B cell (primary cell): ENCODE results near the gene SLC19A1. TPM values are rescaled to one million over a fixed set of nuclear protein-coding genes. Genes with fewer than 3 reads are reported as not detected.

Source experiments
- ATAC-seq: fragments of 200-7000 bp; cut with Tn5 transposase; one replicate; pipeline ENCODE4 v1.10.0; 2021; ENCODE audit warnings: low read depth, mild to moderate bottlenecking, moderate number of reproducible peaks, moderate library complexity
- CTCF ChIA-PET: fragments of 350-600 bp; sonication (Branson Sonifier 250); formaldehyde crosslinking; loops from one replicate; lab custom pipeline; 2021; ENCODE audit warnings: antibody characterized with exemption, inconsistent platforms; lab: Charles Lee
- POLR2A ChIA-PET: fragments of 350-600 bp; sonication (Branson Sonifier 250); formaldehyde crosslinking; loops from one replicate; lab custom pipeline; 2021; ENCODE audit warnings: antibody characterized with exemption; lab: Charles Lee
- DNase-seq: peaks from one replicate; pipeline ENCODE4 v3.0.0; 2013
- H2AFZ ChIP-seq: 2 replicates; pipeline ENCODE4 v1.6.1; 2012; ENCODE audit warnings: mild to moderate bottlenecking, low read depth, low read length; ENCODE audit not compliant: insufficient read depth, poor library complexity, severe bottlenecking
- H3K27ac ChIP-seq, 2 donors: 1 replicate in 1 of 2; 2 replicates in 1 of 2; pipeline ENCODE4 v1.5.1; 2012 to 2013; ENCODE audit warnings: low read length in 2 of 2, mild to moderate bottlenecking in 2 of 2, moderate library complexity in 1 of 2
- H3K27me3 ChIP-seq, 4 experiments: fragments of 200-600 bp in 1 of 4; sonication (generic) in 1 of 4; replicated peaks in 1 of 4; 1 replicate in 2 of 4; 2 replicates in 2 of 4; pipeline versions ENCODE4 v1.6.1 to v1.7.0; 2013 to 2016; ENCODE audit warnings: low read length in 3 of 4, mild to moderate bottlenecking in 2 of 4, mixed read lengths in 1 of 4, moderate library complexity in 1 of 4; ENCODE audit not compliant: insufficient read depth in 4 of 4, control insufficient read depth in 3 of 4; ENCODE audit errors: control extremely low read depth in 1 of 4
- H3K36me3 ChIP-seq, 2 experiments: replicated peaks in 1 of 2; 1 replicate in 1 of 2; 2 replicates in 1 of 2; pipeline versions ENCODE4 v1.6.1 to v1.7.1; 2013; ENCODE audit warnings: low read length in 1 of 2; ENCODE audit not compliant: insufficient read depth in 2 of 2, control insufficient read depth in 1 of 2; ENCODE audit errors: control extremely low read depth in 1 of 2, extremely low read depth in 1 of 2
- H3K4me1 ChIP-seq, 2 donors: fragments of 200-600 bp in 1 of 2; sonication (generic) in 1 of 2; 1 replicate in 1 of 2; 2 replicates in 1 of 2; pipeline versions ENCODE4 v1.5.1 to v1.6.1; 2013 to 2017; ENCODE audit warnings: low read length in 2 of 2; ENCODE audit not compliant: control insufficient read depth in 2 of 2, insufficient read depth in 2 of 2
- H3K4me2 ChIP-seq: replicated peaks from 2 replicates; pipeline ENCODE3; 2012; ENCODE audit warnings: mild to moderate bottlenecking, low read depth, low read length; ENCODE audit not compliant: poor library complexity, severe bottlenecking
- H3K4me3 ChIP-seq, 5 experiments: fragments of 200-600 bp in 1 of 5; sonication (generic) in 1 of 5; 1 replicate in 3 of 5; 2 replicates in 2 of 5; pipeline versions ENCODE4 v1.5.1 to v1.7.0; 2011 to 2016; ENCODE audit warnings: low read length in 4 of 5, mild to moderate bottlenecking in 4 of 5, low read depth in 2 of 5, control low read depth in 1 of 5, moderate library complexity in 1 of 5; ENCODE audit not compliant: insufficient read depth in 1 of 5; ENCODE audit errors: control extremely low read depth in 1 of 5, extremely low read depth in 1 of 5
- H3K79me2 ChIP-seq: fragments of 200-600 bp; sonication (generic); one replicate; pipeline ENCODE4 v1.6.0; 2016; ENCODE audit warnings: low read length; ENCODE audit not compliant: control insufficient read depth, insufficient read depth
- H3K9ac ChIP-seq: fragments of 200-600 bp; sonication (generic); 2 replicates; pipeline ENCODE4 v1.6.1; 2017; ENCODE audit warnings: mild to moderate bottlenecking, low read length, moderate library complexity
- H3K9me3 ChIP-seq, 3 donors: one replicate each; pipeline versions ENCODE4 v1.6.1 to v1.7.1; 2013; ENCODE audit warnings: low read length in 2 of 3; ENCODE audit not compliant: control insufficient read depth in 2 of 3, insufficient read depth in 1 of 3; ENCODE audit errors: control extremely low read depth in 1 of 3
- H4K20me1 ChIP-seq: 2 replicates; pipeline ENCODE4 v1.6.0; 2012; ENCODE audit warnings: mild to moderate bottlenecking, low read length; ENCODE audit not compliant: insufficient read depth, control insufficient read depth, poor library complexity, severe bottlenecking
- H3K27ac Mint-ChIP-seq: one replicate; pipeline ENCODE4 v1.8.0; 2021; ENCODE audit warnings: mixed read lengths
- H3K27me3 Mint-ChIP-seq: one replicate; pipeline ENCODE4 v1.8.0; 2021; ENCODE audit warnings: mixed read lengths
- H3K4me1 Mint-ChIP-seq: one replicate; pipeline ENCODE4 v1.8.0; 2021; ENCODE audit warnings: mixed read lengths
- H3K4me3 Mint-ChIP-seq: one replicate; pipeline ENCODE4 v1.8.0; 2021; ENCODE audit warnings: mixed read lengths
- H3K9me3 Mint-ChIP-seq: one replicate; pipeline ENCODE4 v1.8.0; 2022; ENCODE audit warnings: mixed read lengths; ENCODE audit not compliant: insufficient read depth
- EZH2 ChIP-seq: IDR thresholded peaks from 2 replicates; pipeline ENCODE4 v1.6.1; 2012; ENCODE audit warnings: borderline replicate concordance, low read depth, mild to moderate bottlenecking, moderate library complexity, low read length; ENCODE audit not compliant: insufficient read depth, poor library complexity, severe bottlenecking
- WGBS: methylation state at CpG from one replicate; pipeline ENCODE4 v1.1.5; 2013; ENCODE audit warnings: missing lambda C conversion rate; ENCODE audit not compliant: insufficient coverage; 5-methylcytosine and 5-hydroxymethylcytosine counted together
- intact Hi-C: fragments of 100-400 bp; cut with micrococcal nuclease; formaldehyde crosslinking; loops from one replicate; pipeline ENCODE4 v1.10.0; 2022
- polyA plus RNA-seq: library from polyadenylated mRNA; depleted of rRNA; stranded (reverse); fragments of >200 nt; gene quantifications from 2 replicates; pipeline ENCODE4 v1.2.3, GENCODE V29; 2012
- total RNA-seq, 2 donors: library from RNA; stranded (reverse); fragments of 120-200 nt in 1 of 2; gene quantifications; 1 replicate in 1 of 2; 2 replicates in 1 of 2; pipeline versions ENCODE4 v1.2.3 to v1.2.4, GENCODE V29; 2013 to 2022
- TF ChIP-seq, protein P1 (sequence below): fragments of 200-600 bp; IDR thresholded peaks from one replicate; pipeline ENCODE4 v1.8.0; 2022; ENCODE audit warnings: antibody characterized with exemption, mild to moderate bottlenecking

The SLC19A1 gene
- total and polyA plus RNA-seq, 2 donors (not counting 1 experiment from before 2014, with no cell fraction given): 8.7 to 10.1 TPM

DNA sequence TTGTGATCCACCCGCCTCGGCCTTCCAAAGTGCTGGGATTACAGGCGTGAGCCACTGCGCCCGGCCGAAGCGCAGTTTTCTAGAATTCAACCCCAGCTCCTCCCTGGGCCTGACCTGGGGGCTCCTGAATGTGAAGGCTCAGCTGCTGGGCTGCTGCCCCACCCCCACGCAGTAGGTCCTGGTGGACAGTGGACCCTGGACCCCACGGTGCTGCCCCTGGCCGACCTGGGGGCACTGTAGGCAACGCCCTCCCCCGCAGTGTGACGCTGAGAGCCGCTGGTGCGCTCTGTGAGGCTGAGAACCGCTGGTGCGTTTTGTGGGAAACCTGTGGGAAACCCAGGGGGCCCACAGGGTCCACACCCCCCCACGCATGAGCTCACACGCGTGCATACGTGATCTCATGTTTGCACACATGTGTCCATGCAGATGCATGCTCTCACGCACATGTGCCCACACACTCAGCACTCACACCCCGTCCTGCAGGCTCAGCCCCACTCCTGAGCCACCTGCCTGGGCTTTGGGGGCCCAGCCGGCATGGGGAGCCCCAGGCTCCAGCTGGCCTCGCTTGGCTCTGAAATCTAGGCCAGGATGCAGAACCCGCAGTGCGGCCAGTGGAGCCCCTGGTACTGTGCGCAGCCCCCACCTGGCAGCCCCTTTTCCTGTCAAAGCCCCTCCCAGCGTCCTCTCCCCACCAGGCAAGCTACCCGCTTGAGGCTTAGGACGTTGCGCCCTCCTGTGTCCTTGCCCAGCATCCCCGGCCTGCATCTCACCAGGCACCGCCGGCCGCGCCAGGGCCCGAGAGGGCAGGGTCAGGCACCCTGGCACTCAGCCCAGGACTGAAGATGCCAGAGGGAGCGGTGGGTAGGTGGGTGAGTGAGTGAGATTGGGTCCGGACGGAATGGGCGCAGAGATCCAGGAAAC is 69.5 kb downstream of the SLC19A1 start:
- POLR2A ChIA-PET: no interaction called here
- no peaks in the 10 kb centered on the region for H4K20me1 ChIP-seq
- no peak for ATAC-seq
- H3K4me2 ChIP-seq: no peak overlapping the region
- H3K79me2 ChIP-seq: no peaks in the 10 kb centered on the region
- intact Hi-C loops: no loop called here
- no peaks in the 10 kb centered on the region for H3K27me3 ChIP-seq
- no peak for TF ChIP-seq EZH2
- TF ChIP-seq, protein P1, sequence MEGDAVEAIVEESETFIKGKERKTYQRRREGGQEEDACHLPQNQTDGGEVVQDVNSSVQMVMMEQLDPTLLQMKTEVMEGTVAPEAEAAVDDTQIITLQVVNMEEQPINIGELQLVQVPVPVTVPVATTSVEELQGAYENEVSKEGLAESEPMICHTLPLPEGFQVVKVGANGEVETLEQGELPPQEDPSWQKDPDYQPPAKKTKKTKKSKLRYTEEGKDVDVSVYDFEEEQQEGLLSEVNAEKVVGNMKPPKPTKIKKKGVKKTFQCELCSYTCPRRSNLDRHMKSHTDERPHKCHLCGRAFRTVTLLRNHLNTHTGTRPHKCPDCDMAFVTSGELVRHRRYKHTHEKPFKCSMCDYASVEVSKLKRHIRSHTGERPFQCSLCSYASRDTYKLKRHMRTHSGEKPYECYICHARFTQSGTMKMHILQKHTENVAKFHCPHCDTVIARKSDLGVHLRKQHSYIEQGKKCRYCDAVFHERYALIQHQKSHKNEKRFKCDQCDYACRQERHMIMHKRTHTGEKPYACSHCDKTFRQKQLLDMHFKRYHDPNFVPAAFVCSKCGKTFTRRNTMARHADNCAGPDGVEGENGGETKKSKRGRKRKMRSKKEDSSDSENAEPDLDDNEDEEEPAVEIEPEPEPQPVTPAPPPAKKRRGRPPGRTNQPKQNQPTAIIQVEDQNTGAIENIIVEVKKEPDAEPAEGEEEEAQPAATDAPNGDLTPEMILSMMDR: no peak
- H3K36me3 ChIP-seq: no peaks in the 10 kb centered on the region
- no peaks in the 10 kb centered on the region for H3K9me3 ChIP-seq
- Mint-ChIP-seq H3K4me3 (no peak overlapping the region), H3K27ac (no peak overlapping the region), H3K27me3 (no peaks in the 10 kb centered on the region), H3K4me1 (peaks cover 12% of the 10 kb centered on the region), H3K9me3 (no peaks in the 10 kb centered on the region)
- DNase-seq: no peak
- CTCF ChIA-PET: no interaction called here
- H3K4me1 ChIP-seq: peaks cover 3 to 5% of the 10 kb centered on the region in 2 donors
- H3K4me3 ChIP-seq: no peak overlapping the region
- no peak overlapping the region for H3K27ac ChIP-seq
- no peak overlapping the region for H2AFZ ChIP-seq
- H3K9ac ChIP-seq: no peak overlapping the region
- WGBS: 91% methylated on average over 32 of the region's 42 CpGs
